ENCODE results near the gene NFATC2IP.
A peak's percentile ranks its signal among the peaks of the same experiment; 100 is the strongest.
"Not testable (repeated sequence)": the region's sequence is repeated elsewhere in the genome, so short reads cannot be mapped to it uniquely, and the experiment has no call there.

Gene NFATC2IP

GRCh38 chr16:29000019-29000418, 49.3 kb downstream of the NFATC2IP start:
- DNase-seq, result no peak

GRCh38 chr16:29004496-29005139, 53.9 kb downstream of the NFATC2IP start:
- not testable (repeated sequence) for DNase-seq

- peak; percentile 90 for DNase-seq
These were observed 57.2 kb downstream of the NFATC2IP start for GRCh38 chr16:29007730-29008593.

- peak; percentile 70 for DNase-seq
These were observed 58.5 kb downstream of the NFATC2IP start for GRCh38 chr16:29009050-29009837.

GRCh38 chr16:29009838-29010166, 59.1 kb downstream of the NFATC2IP start:
- DNase-seq, result no peak

- DNase-seq, result no peak
These were observed 60.4 kb downstream of the NFATC2IP start for GRCh38 chr16:29011112-29011511.

GRCh38 chr16:29011851-29012250, 61.1 kb downstream of the NFATC2IP start:
- DNase-seq, result no peak

- peak; percentile 55 for DNase-seq
These were observed 62.3 kb downstream of the NFATC2IP start for GRCh38 chr16:29012913-29013553.

- DNase-seq, result no peak
These were observed 63.9 kb downstream of the NFATC2IP start for GRCh38 chr16:29014561-29015069.

Data from activated CD4-positive, alpha-beta T cell treated with anti-CD3 and anti-CD28 coated beads, Interleukin-2, Interleukin-6, amounts not matched to agents 100 ng/mL and 50 ng/mL, durations not matched to agents 16 hours and 8 hours (primary cell).